Right ventricle myocardium inferior (tissue), 1 donor: ENCODE results near the gene NCAN. TPM values are rescaled to one million over a fixed set of nuclear protein-coding genes. Genes with fewer than 3 reads are reported as not detected.
"Not testable (repeated sequence)": the region's sequence is repeated elsewhere in the genome, so short reads cannot be mapped to it uniquely, and the experiment has no call there.

Experiments
- ATAC-seq: fragments of 200-7000 bp; cut with Tn5 transposase; one replicate; pipeline ENCODE4 v1.9.1; 2020; ENCODE audit warnings: mild to moderate bottlenecking, moderate library complexity
- DNase-seq: peaks from one replicate; pipeline ENCODE4 v3.0.0; 2021; ENCODE audit errors: missing footprints
- intact Hi-C: fragments of 100-400 bp; cut with DNase I; formaldehyde crosslinking; loops from one replicate; pipeline ENCODE4 v1.11.0; 2022
- total RNA-seq: library from RNA; stranded (reverse); fragmentation: NEBNext Ultra II Directional; extraction: Animal tissue kit (Norgen Biotek cat#: 25700); gene quantifications from one replicate; pipeline ENCODE4 v1.2.1, GENCODE V29; 2021
- donor health status: DM: no; HTN: yes; CAD: no; lungs with severe emphysema.

The NCAN gene
- total RNA-seq, 1 donor from 2014 or later: not detected

GRCh38 chr19:19215792-19216191 is 4.0 kb downstream of the NCAN start:
- intact Hi-C loops: no loop called here
- no peak for DNase-seq
- ATAC-seq: no peak

- no peak for DNase-seq
- ATAC-seq: no peak
- intact Hi-C loops: no loop called here
Observed at GRCh38 chr19:19217099-19217498, 5.3 kb downstream of the NCAN start.

GRCh38 chr19:19218911-19219310 is 7.2 kb downstream of the NCAN start:
- intact Hi-C loops: no loop called here
- ATAC-seq (no peak), DNase-seq (no peak)

GRCh38 chr19:19221000-19221399 is 9.2 kb downstream of the NCAN start:
- ATAC-seq, intact Hi-C loops, DNase-seq: not testable (repeated sequence)

GRCh38 chr19:19223060-19223459 is 11.3 kb downstream of the NCAN start:
- intact Hi-C loops: no loop called here
- DNase-seq: no peak
- no peak for ATAC-seq

- DNase-seq: no peak
- no peak for ATAC-seq
- intact Hi-C loops: no loop called here
Observed at GRCh38 chr19:19223636-19224035, 11.9 kb downstream of the NCAN start.

- DNase-seq: no peak
- no peak for ATAC-seq
- intact Hi-C loops: no loop called here
Observed at GRCh38 chr19:19224150-19224851, 12.5 kb downstream of the NCAN start.

- intact Hi-C loops: no loop called here
- peak; percentile 37 for ATAC-seq
- peak; percentile 82 for DNase-seq
Observed at GRCh38 chr19:19224852-19225494, 13.2 kb downstream of the NCAN start.

GRCh38 chr19:19226204-19226603 is 14.4 kb downstream of the NCAN start:
- DNase-seq: no peak
- ATAC-seq: no peak
- intact Hi-C loops: no loop called here

GRCh38 chr19:19226663-19227062 is 14.9 kb downstream of the NCAN start:
- intact Hi-C loops: no loop called here
- DNase-seq (no peak), ATAC-seq (no peak)

- DNase-seq (no peak), ATAC-seq (no peak)
- intact Hi-C loops: no loop called here
Observed at GRCh38 chr19:19227217-19227616, 15.5 kb downstream of the NCAN start.

- intact Hi-C loops: no loop called here
- DNase-seq (no peak), ATAC-seq (no peak)
Observed at GRCh38 chr19:19229701-19230100, 17.9 kb downstream of the NCAN start.

- intact Hi-C loops: no loop called here
- no peak for ATAC-seq
- DNase-seq: no peak
Observed at GRCh38 chr19:19230999-19231398, 19.2 kb downstream of the NCAN start.

- intact Hi-C loops: no loop called here
- ATAC-seq: no peak
- no peak for DNase-seq
Observed at GRCh38 chr19:19232261-19232721, 20.5 kb downstream of the NCAN start.

- intact Hi-C loops: no loop called here
- ATAC-seq: no peak
- DNase-seq: no peak
Observed at GRCh38 chr19:19234220-19234816, 22.6 kb downstream of the NCAN start.

- no peak for DNase-seq
- ATAC-seq: no peak
- intact Hi-C loops: no loop called here
Observed at GRCh38 chr19:19236173-19236572, 24.4 kb downstream of the NCAN start.

- ATAC-seq (no peak), DNase-seq (no peak)
- intact Hi-C loops: no loop called here
Observed at GRCh38 chr19:19238126-19238894, 26.6 kb downstream of the NCAN start.

GRCh38 chr19:19239675-19240074 is 27.9 kb downstream of the NCAN start:
- DNase-seq: no peak
- no peak for ATAC-seq
- intact Hi-C loops: no loop called here

- intact Hi-C loops: no loop called here
- no peak for DNase-seq
- ATAC-seq: no peak
Observed at GRCh38 chr19:19240476-19240875, 28.7 kb downstream of the NCAN start.
